Measurements from ENCODE around the gene GC.
"Not testable (repeated sequence)": the region's sequence is repeated elsewhere in the genome, so short reads cannot be mapped to it uniquely, and the experiment has no call there.

GC gene

DNA sequence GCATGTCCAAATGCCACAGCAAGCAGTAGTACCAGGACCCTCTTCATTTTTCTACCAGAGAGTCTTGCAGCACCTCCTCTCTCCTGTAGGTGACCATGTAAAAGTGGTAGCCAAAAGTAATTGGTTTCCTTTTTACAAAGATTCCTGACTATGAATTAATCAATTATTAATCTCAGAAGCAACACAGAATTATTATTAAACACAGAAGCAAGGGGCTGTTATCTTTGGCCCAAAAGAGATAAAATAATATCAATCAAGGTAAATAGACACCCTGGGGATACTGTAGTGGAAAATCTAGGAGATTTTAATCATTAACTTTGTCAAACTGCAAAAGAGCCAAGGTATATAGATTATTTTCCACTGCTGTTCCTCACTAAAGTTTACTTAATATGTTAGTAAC, at the start of gene GC:
Gene GC (minus strand): TSS at position 108 of the 400 bp plus-strand sequence. CDS start 61 bp downstream, at position 47.
- DNase-seq: no peak

DNA sequence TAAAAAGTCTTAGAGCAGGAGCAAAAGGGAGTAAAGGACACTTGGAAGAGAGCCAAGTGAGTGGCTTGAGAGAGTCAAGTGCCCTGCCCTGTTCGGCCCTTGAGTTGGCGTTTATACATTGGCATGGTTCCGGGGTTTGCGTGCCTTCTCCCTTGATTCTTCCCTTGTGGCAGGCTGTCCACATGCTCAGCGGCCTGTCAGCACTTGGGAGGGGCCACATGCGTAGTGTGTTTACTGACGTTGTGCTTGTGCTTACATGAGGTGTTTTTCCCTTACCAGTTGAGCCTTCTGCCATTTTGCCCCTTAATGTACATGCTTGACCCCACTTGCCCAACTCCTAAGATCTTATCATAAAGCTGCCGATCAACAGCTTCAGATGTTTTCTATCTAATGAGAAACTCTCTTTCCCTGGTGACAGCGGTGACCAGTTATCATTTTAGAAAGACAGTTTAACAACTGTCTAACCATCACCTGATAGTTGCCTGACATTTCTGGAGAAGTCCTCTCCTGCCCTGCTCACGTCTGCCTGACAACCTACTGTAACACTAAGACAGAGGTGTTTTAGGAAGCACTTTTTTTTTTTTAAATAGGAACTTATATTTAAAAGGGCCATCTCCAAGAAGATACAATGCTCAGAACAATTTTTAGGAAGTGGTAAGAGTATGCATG, 49.5 kb upstream of the GC start:
- no peak for DNase-seq

GRCh38 chr4:71832049-71832448, 48.2 kb upstream of the GC start:
- no peak for DNase-seq

- DNase-seq: no peak
Observed at GRCh38 chr4:71830497-71831190, 46.8 kb upstream of the GC start.

DNA sequence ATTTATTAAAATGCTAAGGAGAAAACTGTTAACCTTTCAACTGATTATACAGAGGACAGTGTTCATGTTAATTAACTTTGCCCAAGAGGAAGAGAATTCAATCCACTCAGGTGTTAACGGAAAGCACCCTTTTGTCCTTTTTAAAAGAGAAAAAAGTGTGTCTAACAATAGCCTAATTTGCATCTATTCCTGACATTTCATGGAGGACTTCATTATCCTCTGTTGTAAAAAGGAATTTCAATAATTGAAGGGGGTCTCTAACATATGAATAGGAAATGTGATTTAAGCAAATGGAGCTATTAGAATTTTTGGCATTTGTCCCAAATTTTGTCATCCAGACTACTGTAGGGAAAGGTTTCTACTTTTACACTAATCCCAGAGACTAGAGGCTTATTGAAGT, 44.6 kb upstream of the GC start:
- DNase-seq: no peak

DNA sequence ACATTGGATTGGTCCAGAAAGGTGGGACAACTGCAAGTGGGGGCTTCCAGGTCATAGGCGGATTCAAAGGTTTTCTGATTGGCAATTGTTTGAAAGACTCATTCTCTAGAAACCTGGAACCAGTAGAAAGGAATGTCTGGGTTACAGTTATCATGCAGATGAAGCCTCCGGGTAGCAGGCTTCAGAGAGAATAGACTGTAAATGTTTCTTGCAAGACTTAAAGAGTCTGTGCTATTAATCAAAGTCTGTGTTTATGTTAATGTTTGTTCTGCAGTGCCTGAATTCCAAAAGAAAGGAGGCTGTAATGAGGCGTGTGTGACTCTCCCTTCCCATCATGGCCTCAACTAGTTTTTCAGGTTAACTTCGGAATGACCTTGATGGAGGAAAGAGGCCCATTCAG, 43.9 kb upstream of the GC start:
- DNase-seq: no peak

GRCh38 chr4:71816676-71817303, 32.9 kb upstream of the GC start:
- no peak for DNase-seq

- no peak for DNase-seq
Observed at GRCh38 chr4:71814433-71814832, 30.6 kb upstream of the GC start.

GRCh38 chr4:71809805-71810204, 25.9 kb upstream of the GC start:
- DNase-seq: not testable (repeated sequence)

- DNase-seq: no peak
Observed at GRCh38 chr4:71807469-71807868, 23.6 kb upstream of the GC start.

DNA sequence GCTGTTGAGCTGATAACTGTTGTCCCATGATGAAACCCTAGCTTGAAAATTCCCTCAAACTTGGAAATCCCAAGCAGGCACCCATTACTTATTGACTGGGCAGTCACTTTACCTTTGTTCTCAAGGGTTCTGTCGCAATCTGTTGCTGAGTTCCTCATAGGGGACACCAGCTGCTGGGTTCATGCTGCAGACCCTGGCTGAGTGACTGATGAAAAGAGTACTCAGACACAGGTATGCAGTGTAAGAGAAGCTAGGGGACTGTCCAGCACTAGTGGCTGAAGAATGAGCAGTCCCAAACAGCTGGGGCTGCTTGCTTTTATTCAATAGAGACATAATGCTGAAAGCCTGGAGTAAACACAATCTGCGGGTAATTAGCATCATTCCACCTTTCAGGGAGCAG, 21.4 kb upstream of the GC start:
- not testable (repeated sequence) for DNase-seq

DNA sequence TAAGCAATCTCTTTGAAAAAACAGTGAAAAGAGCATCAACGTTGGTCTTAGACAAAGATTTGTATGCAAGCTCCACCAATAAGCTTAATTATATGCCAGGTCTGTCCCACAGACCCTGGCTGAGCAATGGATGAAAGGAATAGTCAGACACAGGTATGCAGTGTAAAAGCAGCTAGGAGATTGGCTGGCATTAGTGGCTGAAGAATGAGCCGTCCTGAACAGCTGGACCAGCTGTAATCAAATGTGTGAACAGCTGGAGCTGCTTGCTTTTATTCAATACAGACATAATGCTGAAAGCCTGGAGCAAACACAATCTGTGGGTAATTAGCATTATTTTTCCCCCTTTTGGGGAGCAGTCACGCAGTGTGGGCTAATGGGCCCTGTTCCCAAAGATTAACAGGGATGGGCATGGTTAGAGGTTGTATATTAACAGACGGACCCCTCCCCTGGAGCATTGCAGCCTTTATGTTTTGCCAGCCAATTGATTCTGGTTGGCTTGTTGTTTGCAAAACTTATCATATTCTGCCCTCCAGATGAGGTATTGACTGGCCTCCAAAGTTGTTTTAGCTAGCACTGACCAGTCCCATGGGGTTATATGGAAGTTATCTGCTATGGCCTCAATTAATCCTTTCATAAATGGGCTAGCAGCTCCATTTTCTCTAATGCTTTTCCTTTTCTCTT, 20.3 kb upstream of the GC start:
- DNase-seq: peak in 1 of 2 experiments; percentile 23

- no peak for DNase-seq
Observed at GRCh38 chr4:71785959-71786358, 2.1 kb upstream of the GC start.

GRCh38 chr4:71784569-71785197, 804 bp upstream of the GC start:
- DNase-seq: no peak

- DNase-seq: no peak
Observed at GRCh38 chr4:71777891-71778290, 6.0 kb downstream of the GC start.

DNA sequence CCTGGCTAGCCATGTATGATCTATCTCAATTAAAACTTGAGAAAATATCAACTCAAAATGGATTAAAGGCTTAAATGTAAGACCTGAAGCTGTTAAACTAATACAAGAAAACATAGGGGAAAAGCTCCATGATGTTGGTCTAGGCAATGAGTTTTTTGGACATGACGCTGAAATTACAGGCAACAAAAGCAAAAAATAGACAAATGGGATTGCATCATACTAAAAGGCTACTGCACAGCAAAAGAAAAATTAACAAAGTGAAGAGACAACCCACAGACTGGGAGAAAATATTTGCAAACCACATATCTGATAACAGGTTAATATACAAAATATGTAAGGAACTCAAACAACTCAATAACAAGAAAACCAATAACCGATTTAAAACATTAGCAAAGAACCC, 8.4 kb downstream of the GC start:
- DNase-seq: no peak

DNA sequence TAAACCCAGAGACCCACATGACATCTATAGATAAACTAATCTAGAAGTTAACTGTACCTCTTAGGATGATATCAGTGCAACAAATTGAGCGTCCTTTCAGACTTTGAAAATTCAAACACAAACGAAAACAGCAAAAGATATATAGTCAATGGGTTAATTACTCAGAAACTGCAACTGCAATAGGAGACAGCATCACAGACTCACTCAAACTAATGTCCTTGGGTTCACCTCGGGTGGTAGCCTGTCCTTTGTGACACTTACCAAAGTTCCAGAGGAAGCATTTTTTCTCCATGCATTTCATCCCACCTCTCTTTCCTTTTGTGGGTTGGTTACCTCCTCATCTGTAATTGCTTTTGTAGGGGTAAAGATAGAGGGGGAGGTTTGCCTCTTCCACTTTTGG, 9.7 kb downstream of the GC start:
- no peak for DNase-seq

DNA sequence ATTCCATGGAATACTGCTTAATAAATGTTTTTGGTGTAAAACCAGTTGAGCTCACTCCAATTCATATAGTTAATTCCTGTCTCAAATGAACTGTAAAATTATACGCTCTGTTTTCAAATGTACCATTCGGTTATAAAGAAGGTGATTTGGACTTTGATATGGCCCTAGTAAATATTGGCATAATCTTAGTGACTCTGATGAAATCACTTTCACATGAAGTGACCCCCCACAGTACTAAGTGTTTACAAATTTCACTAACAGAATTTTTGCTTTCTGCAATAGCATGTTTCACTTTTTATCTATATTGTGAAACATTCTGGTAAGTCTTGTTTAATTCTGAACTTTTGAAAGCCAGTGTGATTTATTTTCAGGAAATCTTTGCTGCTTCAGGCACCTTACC, 10.9 kb downstream of the GC start:
- DNase-seq: no peak

DNA sequence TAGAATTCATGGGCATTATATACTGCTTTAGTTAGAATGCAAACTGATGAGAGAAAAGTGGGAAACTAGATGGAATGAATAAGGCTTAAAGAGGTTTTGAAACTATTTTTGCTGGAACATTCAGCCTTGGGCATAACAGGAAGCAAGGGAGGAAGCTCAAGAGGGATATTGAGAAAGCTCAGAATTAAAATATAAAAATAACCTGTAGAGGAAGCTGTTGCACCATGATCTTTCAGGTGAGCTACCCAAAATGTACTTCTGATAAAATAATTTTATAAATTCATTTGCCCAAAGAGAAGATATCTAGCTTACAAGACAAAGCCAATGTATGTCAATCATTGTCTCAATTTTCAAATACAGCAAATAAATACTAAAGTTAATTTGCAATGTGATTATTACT, 11.3 kb downstream of the GC start:
- no peak for DNase-seq

DNA sequence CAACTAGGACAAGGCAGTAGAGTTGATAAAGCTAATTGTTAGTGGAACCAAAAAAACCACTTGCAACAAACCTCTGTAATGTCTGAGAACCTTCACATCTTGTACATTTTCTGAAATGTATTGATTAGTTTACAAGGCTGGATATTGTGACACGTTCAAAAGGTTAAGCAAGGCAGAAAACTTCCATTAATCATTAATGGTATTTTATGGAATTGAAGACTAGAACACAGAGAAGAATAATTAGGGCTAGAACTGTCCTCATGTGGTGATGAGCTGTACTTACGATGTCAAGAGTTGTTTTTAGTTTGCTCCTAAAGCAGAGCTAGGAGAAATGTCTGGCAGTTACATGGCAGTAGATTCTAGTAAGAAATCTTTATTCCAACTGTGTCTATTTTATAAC, 12.3 kb downstream of the GC start:
- DNase-seq: no peak

- DNase-seq: no peak
Observed at GRCh38 chr4:71769434-71769833, 14.4 kb downstream of the GC start.

- DNase-seq: no peak
Observed at GRCh38 chr4:71768123-71768522, 15.8 kb downstream of the GC start.

DNA sequence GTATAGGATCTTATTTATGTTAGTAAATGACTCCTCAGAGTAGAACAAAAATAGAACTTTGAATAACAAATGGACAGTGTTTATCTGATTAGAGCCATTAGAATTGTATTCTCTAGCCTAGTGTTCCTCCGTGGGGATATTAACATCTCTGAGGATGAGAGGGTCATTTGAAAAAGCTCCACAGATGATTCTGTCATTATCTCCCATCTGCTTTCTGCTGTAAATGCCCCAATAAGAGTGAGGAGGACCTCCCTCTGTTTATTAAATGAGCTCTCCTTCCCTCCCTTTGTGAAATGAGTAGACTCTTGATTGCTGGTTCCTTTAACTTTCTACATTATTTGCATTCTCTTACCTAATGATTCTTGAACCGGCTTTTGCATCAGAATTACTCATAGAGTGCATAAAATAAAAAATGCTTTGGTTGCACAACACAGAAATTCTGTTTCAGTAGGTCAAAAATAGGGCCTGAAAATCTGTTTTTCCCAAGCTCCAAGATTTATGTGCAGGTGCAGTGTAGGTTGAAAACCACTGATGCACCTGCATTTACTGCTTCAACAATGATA, 18.0 kb downstream of the GC start:
- DNase-seq: no peak
